DND-41 (cell line): Measurements from ENCODE around the gene SLC16A1.

Source experiments
- ATAC-seq: fragments of 200-7000 bp; cut with Tn5 transposase; 3 replicates; pipeline ENCODE4 v1.9.1; 2021; ENCODE audit warnings: low read depth; ENCODE audit not compliant: insufficient read depth
- DNase-seq: peaks from one replicate; pipeline ENCODE4 v3.0.0-alpha.2; 2020
- H2AFZ ChIP-seq: 2 replicates; pipeline ENCODE4 v1.6.0; 2012; ENCODE audit warnings: low read depth, low read length
- H3K27ac ChIP-seq: 2 replicates; pipeline ENCODE4 v1.5.1; 2012; ENCODE audit warnings: low read length, inconsistent platforms
- H3K27me3 ChIP-seq: fragments of 200-600 bp; sonication (generic); 2 replicates; pipeline ENCODE4 v1.6.0; 2012; ENCODE audit warnings: low read length, mild to moderate bottlenecking, inconsistent platforms; ENCODE audit not compliant: insufficient read depth, poor library complexity
- H3K36me3 ChIP-seq: 2 replicates; pipeline ENCODE4 v1.5.1; 2012; ENCODE audit warnings: low read length, inconsistent platforms; ENCODE audit not compliant: insufficient read depth
- H3K4me1 ChIP-seq: 2 replicates; pipeline ENCODE4 v1.5.1; 2012; ENCODE audit warnings: mild to moderate bottlenecking, low read length; ENCODE audit not compliant: insufficient read depth
- H3K4me2 ChIP-seq: 2 replicates; pipeline ENCODE4 v1.6.0; 2012; ENCODE audit warnings: mild to moderate bottlenecking, moderate library complexity, low read length, inconsistent platforms; ENCODE audit not compliant: insufficient read depth
- H3K4me3 ChIP-seq, 2 experiments: fragments of 200-600 bp in 1 of 2; shearing (Covaris generic) in 1 of 2; 2 replicates each; pipeline ENCODE4 v1.5.1; 2012 to 2016; ENCODE audit warnings: inconsistent platforms in 2 of 2, low read length in 2 of 2, mild to moderate bottlenecking in 2 of 2, low read depth in 1 of 2, moderate library complexity in 1 of 2
- H3K79me2 ChIP-seq: 2 replicates; pipeline ENCODE4 v1.6.0; 2012; ENCODE audit warnings: low read length, inconsistent platforms; ENCODE audit not compliant: insufficient read depth
- H3K9ac ChIP-seq: 2 replicates; pipeline ENCODE4 v1.6.0; 2012; ENCODE audit warnings: low read depth, mild to moderate bottlenecking, inconsistent platforms, low read length, moderate library complexity
- H3K9me3 ChIP-seq: 2 replicates; pipeline ENCODE4 v1.5.1; 2012; ENCODE audit warnings: low read length, moderate library complexity, mild to moderate bottlenecking, inconsistent platforms; ENCODE audit not compliant: insufficient read depth, severe bottlenecking
- H4K20me1 ChIP-seq: 2 replicates; pipeline ENCODE4 v1.6.0; 2012; ENCODE audit warnings: low read length; ENCODE audit not compliant: insufficient read depth
- CTCF ChIP-seq: IDR thresholded peaks from 2 replicates; pipeline ENCODE4 v1.5.1; 2012; ENCODE audit warnings: borderline replicate concordance, low read length, moderate library complexity, mild to moderate bottlenecking; ENCODE audit not compliant: poor library complexity, severe bottlenecking; ENCODE audit errors: extremely low read depth
- EZH2 ChIP-seq: IDR thresholded peaks from 3 replicates; pipeline ENCODE4 v1.6.1; 2012; ENCODE audit warnings: borderline replicate concordance, low read depth, mild to moderate bottlenecking, moderate library complexity, low read length, inconsistent platforms; ENCODE audit not compliant: severe bottlenecking

Gene SLC16A1

GRCh38 chr1:112876315-112876714, 79.7 kb downstream of the SLC16A1 start:
- Histone ChIP-seq H3K79me2 (no peaks in the 10 kb centered on the region), H3K27ac (no peak overlapping the region), H2AFZ (no peak overlapping the region), H3K4me2 (no peak overlapping the region), H3K9ac (no peak overlapping the region), H4K20me1 (no peaks in the 10 kb centered on the region), H3K4me1 (0 out of 2 replicates have a peak, but pooled peaks cover 3% of the 10 kb centered on the region), H3K27me3 (peaks cover 11% of the 10 kb centered on the region), H3K4me3 (no peak overlapping the region), H3K36me3 (no peaks in the 10 kb centered on the region), H3K9me3 (no peaks in the 10 kb centered on the region)
- no peak for TF ChIP-seq CTCF
- no peak for TF ChIP-seq EZH2
- ATAC-seq (no peak), DNase-seq (no peak)

- TF ChIP-seq CTCF (no peak), EZH2 (no peak)
- Histone ChIP-seq H3K36me3 (no peaks in the 10 kb centered on the region), H3K9ac (no peak overlapping the region), H3K4me2 (no peak overlapping the region), H4K20me1 (no peaks in the 10 kb centered on the region), H3K9me3 (no peaks in the 10 kb centered on the region), H3K79me2 (no peaks in the 10 kb centered on the region), H3K4me1 (no peaks in the 10 kb centered on the region), H3K4me3 (no peak overlapping the region), H2AFZ (no peak overlapping the region), H3K27ac (no peak overlapping the region), H3K27me3 (peaks cover under 1% of the 10 kb centered on the region)
- DNase-seq (no peak), ATAC-seq (no peak)
These were observed 83.4 kb downstream of the SLC16A1 start for GRCh38 chr1:112872551-112872962.

- DNase-seq (no peak), ATAC-seq (no peak)
- Histone ChIP-seq H3K36me3 (no peaks in the 10 kb centered on the region), H3K4me3 (no peak overlapping the region), H3K9ac (no peak overlapping the region), H4K20me1 (no peaks in the 10 kb centered on the region), H3K79me2 (no peaks in the 10 kb centered on the region), H3K4me1 (no peaks in the 10 kb centered on the region), H2AFZ (no peak overlapping the region), H3K27me3 (no peaks in the 10 kb centered on the region), H3K9me3 (no peaks in the 10 kb centered on the region), H3K4me2 (no peak overlapping the region), H3K27ac (no peak overlapping the region)
- TF ChIP-seq CTCF (no peak), EZH2 (no peak)
These were observed 84.9 kb downstream of the SLC16A1 start for GRCh38 chr1:112870887-112871646.
